CD14-positive monocyte (primary cell): ENCODE data around the gene SGMS1. TPM values are rescaled to one million over a fixed set of nuclear protein-coding genes. Genes with fewer than 3 reads are reported as not detected.
A peak's percentile ranks its signal among the peaks of the same experiment; 100 is the strongest.

Experiments
- DNase-seq, 3 donors: peaks; one replicate each; pipeline ENCODE4 v3.0.0-alpha.2; 2011 to 2022
- H2AFZ ChIP-seq: 2 replicates; pipeline ENCODE4 v1.6.0; 2012; ENCODE audit warnings: mild to moderate bottlenecking, low read depth, low read length, inconsistent platforms; ENCODE audit not compliant: insufficient read depth, poor library complexity, severe bottlenecking
- H3K27ac ChIP-seq, 2 donors: 1 replicate in 1 of 2; 2 replicates in 1 of 2; pipeline ENCODE4 v1.5.1; 2012 to 2013; ENCODE audit warnings: low read length in 2 of 2, control low read depth in 1 of 2, inconsistent platforms in 1 of 2, low read depth in 1 of 2, mild to moderate bottlenecking in 1 of 2
- H3K27me3 ChIP-seq, 2 donors: one replicate each; pipeline versions ENCODE4 v1.6.0 to v1.6.1; 2011 to 2013; ENCODE audit warnings: low read length in 2 of 2; ENCODE audit not compliant: control insufficient read depth in 2 of 2, insufficient read depth in 2 of 2
- H3K36me3 ChIP-seq, 2 donors: replicated peaks in 1 of 2; 1 replicate in 1 of 2; 2 replicates in 1 of 2; pipeline versions ENCODE4 v1.5.1 to v1.6.1; 2012 to 2013; ENCODE audit warnings: low read length in 2 of 2, control low read depth in 1 of 2, inconsistent platforms in 1 of 2, mild to moderate bottlenecking in 1 of 2; ENCODE audit not compliant: insufficient read depth in 2 of 2, control insufficient read depth in 1 of 2
- H3K4me1 ChIP-seq, 2 donors: 1 replicate in 1 of 2; 2 replicates in 1 of 2; pipeline versions ENCODE4 v1.5.1 to v1.6.1; 2012 to 2013; ENCODE audit warnings: low read length in 2 of 2, control low read depth in 1 of 2, inconsistent platforms in 1 of 2, mild to moderate bottlenecking in 1 of 2, moderate library complexity in 1 of 2; ENCODE audit not compliant: insufficient read depth in 2 of 2, control insufficient read depth in 1 of 2
- H3K4me2 ChIP-seq: replicated peaks from 2 replicates; pipeline ENCODE3; 2012; ENCODE audit warnings: low read length, moderate library complexity, mild to moderate bottlenecking; ENCODE audit not compliant: poor library complexity, severe bottlenecking; ENCODE audit errors: extremely low read depth
- H3K4me3 ChIP-seq, 3 experiments: fragments of 200-600 bp in 1 of 3; sonication (generic) in 1 of 3; replicated peaks in 1 of 3; 1 replicate in 2 of 3; 2 replicates in 1 of 3; pipeline ENCODE4 v1.5.1; 2011 to 2013; ENCODE audit warnings: low read length in 3 of 3, mild to moderate bottlenecking in 3 of 3, control low read depth in 2 of 3, low read depth in 2 of 3, inconsistent platforms in 1 of 3, moderate library complexity in 1 of 3
- H3K79me2 ChIP-seq: 2 replicates; pipeline ENCODE4 v1.6.0; 2012; ENCODE audit warnings: mild to moderate bottlenecking, control low read depth, inconsistent platforms, low read length, moderate library complexity; ENCODE audit not compliant: insufficient read depth
- H3K9ac ChIP-seq: 2 replicates; pipeline ENCODE4 v1.6.0; 2017; ENCODE audit warnings: low read length, mild to moderate bottlenecking; ENCODE audit not compliant: insufficient read depth, poor library complexity, severe bottlenecking
- H3K9me3 ChIP-seq, 2 donors: replicated peaks in 1 of 2; 1 replicate in 1 of 2; 2 replicates in 1 of 2; pipeline versions ENCODE4 v1.5.1 to v1.6.1; 2012 to 2013; ENCODE audit warnings: low read length in 2 of 2, control low read depth in 1 of 2; ENCODE audit not compliant: control insufficient read depth in 1 of 2, insufficient read depth in 1 of 2
- H4K20me1 ChIP-seq: 2 replicates; pipeline ENCODE4 v1.6.0; 2012; ENCODE audit warnings: mild to moderate bottlenecking, low read length, control low read depth, moderate library complexity; ENCODE audit not compliant: insufficient read depth
- H3K27ac Mint-ChIP-seq, 7 donors: one replicate each; pipeline ENCODE4 v1.8.0; 2020; ENCODE audit warnings: mild to moderate bottlenecking in 7 of 7, mixed read lengths in 7 of 7, moderate library complexity in 6 of 7, inconsistent platforms in 2 of 7
- H3K27me3 Mint-ChIP-seq, 3 donors: one replicate each; pipeline ENCODE4 v1.8.0; 2021 to 2022; ENCODE audit warnings: low read depth in 3 of 3, mild to moderate bottlenecking in 3 of 3, mixed read lengths in 3 of 3, moderate library complexity in 3 of 3, inconsistent platforms in 1 of 3
- H3K36me3 Mint-ChIP-seq, 2 donors: one replicate each; pipeline ENCODE4 v1.8.0; 2020; ENCODE audit warnings: mixed read lengths in 2 of 2, inconsistent platforms in 1 of 2, mild to moderate bottlenecking in 1 of 2
- H3K4me1 Mint-ChIP-seq: one replicate; pipeline ENCODE4 v1.8.0; 2020; ENCODE audit warnings: mild to moderate bottlenecking, mixed read lengths
- H3K4me3 Mint-ChIP-seq, 2 donors: one replicate each; pipeline ENCODE4 v1.8.0; 2020; ENCODE audit warnings: mild to moderate bottlenecking in 2 of 2, mixed read lengths in 2 of 2, moderate library complexity in 1 of 2
- H3K9me3 Mint-ChIP-seq, 7 donors: one replicate each; pipeline ENCODE4 v1.8.0; 2020 to 2022; ENCODE audit warnings: mixed read lengths in 7 of 7, mild to moderate bottlenecking in 6 of 7, moderate library complexity in 6 of 7, inconsistent platforms in 2 of 7
- CTCF ChIP-seq: fragments of 200-600 bp; IDR thresholded peaks from one replicate; pipeline ENCODE4 v1.8.0; 2022; ENCODE audit warnings: antibody characterized with exemption, mild to moderate bottlenecking
- WGBS: methylation state at CpG from one replicate; pipeline ENCODE4 v1.1.5; 2013; ENCODE audit warnings: missing lambda C conversion rate; ENCODE audit not compliant: insufficient coverage; 5-methylcytosine and 5-hydroxymethylcytosine counted together
- intact Hi-C, 2 donors: fragments of 100-400 bp; cut with micrococcal nuclease; formaldehyde crosslinking; loops; one replicate each; pipeline versions ENCODE4 v1.15.0 to v1.15.1; 2023
- polyA plus RNA-seq, 3 donors: library from polyadenylated mRNA; depleted of rRNA in 1 of 3; unstranded in 2 of 3; stranded (reverse) in 1 of 3; fragments of 300-500 nt in 2 of 3; fragments of >200 nt in 1 of 3; fragmentation: Illumina TruSeq in 2 of 3; gene quantifications; 1 replicate in 2 of 3; 2 replicates in 1 of 3; pipeline ENCODE4 v1.2.3, GENCODE V29; 2012 to 2021

SGMS1 gene
- polyA plus RNA-seq, 3 donors, result 19.5 to 20.6 (median 20.4) TPM

- TF ChIP-seq CTCF, result no peak
- H3K27me3 ChIP-seq, result no peaks in the 10 kb centered on the region
- H3K4me3 ChIP-seq, result no peak overlapping the region
- H3K4me3 Mint-ChIP-seq, result no peak overlapping the region
- peak; percentile 38 to 62 (median 50) for DNase-seq
- H3K9ac ChIP-seq, result no peak overlapping the region
- peaks cover 38 to 45% of the 10 kb centered on the region in 2 donors for H3K4me1 ChIP-seq
- H3K36me3 ChIP-seq, result peaks cover 0 to 10% of the 10 kb centered on the region in 2 donors
- H2AFZ ChIP-seq, result no peak overlapping the region
- peaks cover 61% of the 10 kb centered on the region for H3K4me1 Mint-ChIP-seq
- no peaks in the 10 kb centered on the region for H3K79me2 ChIP-seq
- no peak overlapping the region for H3K4me2 ChIP-seq
- no peaks in the 10 kb centered on the region for H4K20me1 ChIP-seq
- intact Hi-C loops, result no loop called here
- peaks cover 0 to 3% (median 2%) of the 10 kb centered on the region in 3 donors for H3K27me3 Mint-ChIP-seq
- peaks cover 0 to 2% (median 0%) of the 10 kb centered on the region in 7 donors for H3K9me3 Mint-ChIP-seq
- H3K36me3 Mint-ChIP-seq, result peaks cover 13 to 14% of the 10 kb centered on the region in 2 donors
- no peaks in the 10 kb centered on the region for H3K9me3 ChIP-seq
- peak overlapping the region; percentile 1 to 39 for H3K27ac ChIP-seq
- H3K27ac Mint-ChIP-seq, result peak overlapping the region; percentile 40 to 85 (median 60)
- no CpG with 5 or more reads among the region's 1 CpG for WGBS
Measured at GRCh38 chr10:50464004-50464409, 159.7 kb downstream of the SGMS1 start.

- Histone ChIP-seq H3K4me1 (peaks cover 51 to 63% of the 10 kb centered on the region in 2 donors), H3K36me3 (peaks cover 0 to 10% of the 10 kb centered on the region in 2 donors), H3K79me2 (no peaks in the 10 kb centered on the region), H2AFZ (no peak overlapping the region), H4K20me1 (no peaks in the 10 kb centered on the region), H3K27me3 (no peaks in the 10 kb centered on the region), H3K9me3 (no peaks in the 10 kb centered on the region), H3K4me3 (no peak overlapping the region), H3K4me2 (no peak overlapping the region), H3K9ac (no peak overlapping the region), H3K27ac (peak overlapping the region; percentile 4 to 62)
- Mint-ChIP-seq H3K27me3 (peaks cover 0 to 3% (median 2%) of the 10 kb centered on the region in 3 donors), H3K9me3 (peaks cover 0 to 2% (median 0%) of the 10 kb centered on the region in 7 donors), H3K36me3 (peaks cover 13% of the 10 kb centered on the region in 2 donors), H3K4me3 (no peak overlapping the region), H3K27ac (peak overlapping the region in 2 of 7 donors; percentile 1 to 73), H3K4me1 (peaks cover 66% of the 10 kb centered on the region)
- WGBS, result no CpG with 5 or more reads among the region's 3 CpGs
- intact Hi-C loops, result no loop called here
- no peak for TF ChIP-seq CTCF
- DNase-seq, result no peak
Measured at GRCh38 chr10:50461834-50462233, 161.9 kb downstream of the SGMS1 start.
